ENCODE results near the gene SLC26A1. TPM values are rescaled to one million over a fixed set of nuclear protein-coding genes. Genes with fewer than 3 reads are reported as not detected.

SLC26A1 gene
- total RNA-seq, 2 donors from 2014 or later, result 1.6 TPM

- intact Hi-C loops (cut with DNase I), result no loop called here
- Histone ChIP-seq H3K4me3 (no peak overlapping the region), H3K27me3 (no peaks in the 10 kb centered on the region), H3K4me1 (peaks cover 22% of the 10 kb centered on the region), H3K9me3 (no peaks in the 10 kb centered on the region), H3K27ac (no peak overlapping the region), H3K36me3 (replicated peaks in 1 of 2; ENCODE audit: insufficient read depth in 1 of 2, low read depth in 2 of 2) (peaks cover 4 to 5% of the 10 kb centered on the region in 2 donors)
- no peak for DNase-seq
- 61 to 75% methylated on average over 19 to 34 of the region's 36 CpGs for WGBS, 2 donors
- no peak for TF ChIP-seq CTCF (IDR thresholded peaks at IDR 0.05)
- no peak for TF ChIP-seq POLR2A (IDR thresholded peaks at IDR 0.05)
- ATAC-seq, result no peak
Measured at GRCh38 chr4:1028574-1029220, 35.5 kb upstream of the SLC26A1 start.

- no peak for TF ChIP-seq POLR2A (IDR thresholded peaks at IDR 0.05)
- no peak for TF ChIP-seq CTCF (IDR thresholded peaks at IDR 0.05)
- H3K27ac ChIP-seq, result no peak overlapping the region
- peaks cover 4 to 5% of the 10 kb centered on the region in 2 donors for H3K36me3 ChIP-seq (replicated peaks in 1 of 2; ENCODE audit: insufficient read depth in 1 of 2, low read depth in 2 of 2)
- no peak for ATAC-seq
- H3K9me3 ChIP-seq, result no peaks in the 10 kb centered on the region
- no peaks in the 10 kb centered on the region for H3K27me3 ChIP-seq
- H3K4me1 ChIP-seq, result peaks cover 22% of the 10 kb centered on the region
- DNase-seq, result no peak
- intact Hi-C loops (cut with DNase I), result no loop called here
- H3K4me3 ChIP-seq, result no peak overlapping the region
- 24 to 60% methylated on average over 3 to 9 of the region's 9 CpGs for WGBS, 2 donors
Measured at GRCh38 chr4:1027915-1028238, 34.7 kb upstream of the SLC26A1 start.

- H3K9me3 ChIP-seq, result no peaks in the 10 kb centered on the region
- TF ChIP-seq POLR2A (IDR thresholded peaks at IDR 0.05), result no peak
- no peak for TF ChIP-seq CTCF (IDR thresholded peaks at IDR 0.05)
- H3K27ac ChIP-seq, result no peak overlapping the region
- DNase-seq (no peak), ATAC-seq (no peak)
- no peak overlapping the region for H3K4me3 ChIP-seq
- peaks cover 22% of the 10 kb centered on the region for H3K4me1 ChIP-seq
- H3K36me3 ChIP-seq (replicated peaks in 1 of 2; ENCODE audit: insufficient read depth in 1 of 2, low read depth in 2 of 2), result peaks cover 4 to 5% of the 10 kb centered on the region in 2 donors
- no peaks in the 10 kb centered on the region for H3K27me3 ChIP-seq
- 40 to 59% methylated on average over 1 to 18 of the region's 26 CpGs for WGBS, 2 donors
- intact Hi-C loops (cut with DNase I), result no loop called here
Measured at GRCh38 chr4:1027219-1027914, 34.2 kb upstream of the SLC26A1 start.

GRCh38 chr4:1026115-1026514 is 32.9 kb upstream of the SLC26A1 start:
- 22 to 26% methylated on average over 17 of the region's 17 CpGs for WGBS, 2 donors
- peaks cover 22% of the 10 kb centered on the region for H3K4me1 ChIP-seq
- H3K27ac ChIP-seq, result no peak overlapping the region
- peak; percentile 72 to 79 (median 74) for DNase-seq
- ATAC-seq, result peak; percentile 80
- no peak for TF ChIP-seq CTCF (IDR thresholded peaks at IDR 0.05)
- peak in 1 of 3 donors; percentile 3 for TF ChIP-seq POLR2A (IDR thresholded peaks at IDR 0.05)
- intact Hi-C loops (cut with DNase I), result no loop called here
- no peak overlapping the region for H3K4me3 ChIP-seq
- H3K9me3 ChIP-seq, result no peaks in the 10 kb centered on the region
- H3K36me3 ChIP-seq (replicated peaks in 1 of 2; ENCODE audit: insufficient read depth in 1 of 2, low read depth in 2 of 2), result peaks cover 4 to 5% of the 10 kb centered on the region in 2 donors
- no peaks in the 10 kb centered on the region for H3K27me3 ChIP-seq

Measured in body of pancreas (tissue), 4 donors.